IMR-90 (cell line): ENCODE measurements around the gene ERC2.

ENCODE experiments used
- POLR2A ChIP-seq: IDR thresholded peaks from 2 replicates; pipeline ENCODE4 v1.6.1; 2012; ENCODE audit warnings: mild to moderate bottlenecking, low read depth, low read length
- RAD21 ChIP-seq: IDR thresholded peaks from 2 replicates; pipeline ENCODE4 v1.6.1; 2012; ENCODE audit warnings: low read length, improper control_type of control experiment
- TF ChIP-seq, protein P1 (sequence below): fragments of 150-350 bp; IDR thresholded peaks from 2 replicates; pipeline ENCODE4 v1.6.1; 2017; ENCODE audit warnings: mild to moderate bottlenecking, antibody characterized with exemption, low read length, low read depth
- TF ChIP-seq, protein P2 (sequence below): conservative IDR thresholded peaks from 2 replicates; pipeline ENCODE4 v1.5.1; 2012; ENCODE audit warnings: mild to moderate bottlenecking, low read depth, low read length, improper control_type of control experiment

DNA sequence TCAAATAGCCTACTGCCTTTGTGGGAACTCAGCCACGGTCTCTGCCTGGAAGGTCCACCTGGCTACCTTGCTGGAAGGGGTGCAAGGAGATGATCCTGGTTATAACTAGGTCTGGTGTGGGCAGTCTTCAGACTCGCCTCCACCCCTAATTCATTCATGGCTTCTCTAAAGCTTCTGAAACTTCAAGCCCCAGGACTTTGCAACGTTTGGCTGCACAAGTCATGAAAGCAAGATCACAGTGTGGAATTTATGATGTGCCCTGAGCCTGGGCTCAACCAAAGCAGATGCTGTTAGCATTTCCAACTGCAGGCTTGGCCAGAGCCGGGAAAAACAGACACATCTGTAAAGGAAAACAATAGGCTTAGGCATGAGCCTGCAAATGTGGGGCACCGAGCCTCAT lies 780.7 kb downstream of the ERC2 start:
- TF ChIP-seq, protein P1, sequence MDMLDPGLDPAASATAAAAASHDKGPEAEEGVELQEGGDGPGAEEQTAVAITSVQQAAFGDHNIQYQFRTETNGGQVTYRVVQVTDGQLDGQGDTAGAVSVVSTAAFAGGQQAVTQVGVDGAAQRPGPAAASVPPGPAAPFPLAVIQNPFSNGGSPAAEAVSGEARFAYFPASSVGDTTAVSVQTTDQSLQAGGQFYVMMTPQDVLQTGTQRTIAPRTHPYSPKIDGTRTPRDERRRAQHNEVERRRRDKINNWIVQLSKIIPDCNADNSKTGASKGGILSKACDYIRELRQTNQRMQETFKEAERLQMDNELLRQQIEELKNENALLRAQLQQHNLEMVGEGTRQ, result no peak
- TF ChIP-seq RAD21 (no peak), POLR2A (no peak)
- TF ChIP-seq, protein P2, sequence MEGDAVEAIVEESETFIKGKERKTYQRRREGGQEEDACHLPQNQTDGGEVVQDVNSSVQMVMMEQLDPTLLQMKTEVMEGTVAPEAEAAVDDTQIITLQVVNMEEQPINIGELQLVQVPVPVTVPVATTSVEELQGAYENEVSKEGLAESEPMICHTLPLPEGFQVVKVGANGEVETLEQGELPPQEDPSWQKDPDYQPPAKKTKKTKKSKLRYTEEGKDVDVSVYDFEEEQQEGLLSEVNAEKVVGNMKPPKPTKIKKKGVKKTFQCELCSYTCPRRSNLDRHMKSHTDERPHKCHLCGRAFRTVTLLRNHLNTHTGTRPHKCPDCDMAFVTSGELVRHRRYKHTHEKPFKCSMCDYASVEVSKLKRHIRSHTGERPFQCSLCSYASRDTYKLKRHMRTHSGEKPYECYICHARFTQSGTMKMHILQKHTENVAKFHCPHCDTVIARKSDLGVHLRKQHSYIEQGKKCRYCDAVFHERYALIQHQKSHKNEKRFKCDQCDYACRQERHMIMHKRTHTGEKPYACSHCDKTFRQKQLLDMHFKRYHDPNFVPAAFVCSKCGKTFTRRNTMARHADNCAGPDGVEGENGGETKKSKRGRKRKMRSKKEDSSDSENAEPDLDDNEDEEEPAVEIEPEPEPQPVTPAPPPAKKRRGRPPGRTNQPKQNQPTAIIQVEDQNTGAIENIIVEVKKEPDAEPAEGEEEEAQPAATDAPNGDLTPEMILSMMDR, result no peak
